Upper lobe of left lung (tissue), 6 donors: Measurements from ENCODE around the gene MAN1B1. TPM values are rescaled to one million over a fixed set of nuclear protein-coding genes. Genes with fewer than 3 reads are reported as not detected.

Experiments used
- ATAC-seq, 2 donors: fragments of 200-7000 bp; cut with Tn5 transposase; one replicate each; pipeline ENCODE4 v1.9.1; 2022; ENCODE audit warnings: mild to moderate bottlenecking in 2 of 2, moderate library complexity in 2 of 2; ENCODE audit not compliant: low FRiP score in 2 of 2
- DNase-seq, 2 donors: peaks; one replicate each; pipeline ENCODE4 v3.0.0-alpha.2; 2019 to 2020
- H3K27ac ChIP-seq, 4 donors: fragments of 200-600 bp; sonication (generic); one replicate each; pipeline ENCODE4 v1.5.1; 2016 to 2019
- H3K27me3 ChIP-seq, 4 donors: fragments of 200-600 bp; sonication (generic); one replicate each; pipeline ENCODE4 v1.5.1; 2017 to 2019
- H3K36me3 ChIP-seq, 4 donors: fragments of 200-600 bp; sonication (generic); one replicate each; pipeline ENCODE4 v1.5.1; 2016 to 2019
- H3K4me1 ChIP-seq, 4 donors: fragments of 200-600 bp; sonication (generic); one replicate each; pipeline ENCODE4 v1.5.1; 2018 to 2019
- H3K4me3 ChIP-seq, 4 donors: fragments of 200-600 bp; sonication (generic); one replicate each; pipeline ENCODE4 v1.5.1; 2017 to 2019; ENCODE audit warnings: mild to moderate bottlenecking in 2 of 4, moderate library complexity in 1 of 4
- H3K9me3 ChIP-seq, 4 donors: fragments of 200-600 bp; sonication (generic); one replicate each; pipeline ENCODE4 v1.5.1; 2018 to 2019
- EP300 ChIP-seq, 4 donors: sonication (generic); formaldehyde crosslinking; IDR thresholded peaks; one replicate each; pipeline ENCODE4 v1.5.1; 2017; ENCODE audit warnings: antibody characterized with exemption in 4 of 4, control low read depth in 2 of 4
- POLR2A ChIP-seq, 4 donors: fragments of 450-650 bp; IDR thresholded peaks; one replicate each; pipeline ENCODE4 v1.5.1; 2016 to 2017; ENCODE audit warnings: antibody characterized with exemption in 4 of 4, mild to moderate bottlenecking in 2 of 4
- POLR2AphosphoS5 ChIP-seq, 2 donors: sonication (generic); formaldehyde crosslinking; IDR thresholded peaks; one replicate each; pipeline ENCODE4 v1.5.1; 2017; ENCODE audit warnings: antibody characterized with exemption in 2 of 2
- WGBS, 2 donors: methylation state at CpG; one replicate each; pipeline ENCODE4 v1.1.5; 2017 to 2018; 5-methylcytosine and 5-hydroxymethylcytosine counted together
- total RNA-seq, 6 donors: library from RNA; depleted of rRNA in 4 of 6; stranded (reverse); fragments of >200 nt in 4 of 6; gene quantifications; one replicate each; pipeline versions ENCODE4 v1.1.0 to v1.2.1, GENCODE V29; 2016 to 2021
- TF ChIP-seq, protein P1 (sequence below), 6 experiments: fragments of 450-650 bp in 4 of 6; fragments of 200-600 bp in 2 of 6; sonication (generic) in 2 of 6; IDR thresholded peaks; one replicate each; pipeline ENCODE4 v1.5.1; 2016 to 2019; ENCODE audit warnings: antibody characterized with exemption in 6 of 6
- donor health status: DM: no; HTN: no; CAD: no; lungs with moderate emphysema.
- donor health status: DM: no; HTN: yes; CAD: no; lungs with severe emphysema.

Gene MAN1B1
- total RNA-seq, 6 donors from 2014 or later: 38.0 to 97.4 (median 54.1) TPM

DNA sequence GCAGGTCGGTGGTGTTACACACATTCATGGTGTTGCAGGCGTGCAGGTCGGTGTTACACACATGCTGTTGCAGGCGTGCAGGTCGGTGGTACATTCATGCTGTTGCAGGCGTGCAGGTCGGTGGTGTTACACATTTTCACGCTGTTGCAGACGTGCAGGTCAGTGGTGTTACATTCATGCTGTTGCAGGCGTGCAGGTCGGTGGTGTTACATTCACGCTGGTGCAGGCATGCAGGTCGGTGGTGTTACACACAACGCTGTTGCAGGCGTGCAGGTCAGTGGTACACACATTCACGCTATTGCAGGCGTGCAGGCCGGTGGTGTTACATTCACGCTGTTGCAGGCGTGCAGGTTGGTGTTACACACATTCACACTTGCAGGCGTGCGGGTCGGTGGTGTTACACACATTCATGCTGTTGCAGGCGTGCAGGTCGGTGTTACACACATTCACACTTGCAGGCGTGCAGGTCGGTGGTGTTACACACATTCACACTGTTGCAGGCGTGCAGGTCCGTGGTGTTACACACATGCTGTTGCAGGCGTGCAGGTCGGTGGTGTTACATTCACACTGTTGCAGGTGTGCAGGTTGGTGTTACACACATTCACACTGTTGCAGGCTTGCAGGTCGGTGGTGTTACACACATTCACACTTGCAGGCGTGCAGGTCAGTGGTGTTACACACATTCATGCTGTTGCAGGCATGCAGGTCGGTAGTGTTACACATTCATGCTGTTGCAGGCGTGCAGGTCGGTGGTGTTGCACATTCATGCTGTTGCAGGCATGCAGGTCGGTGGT lies 16.6 kb downstream of the MAN1B1 start:
- H3K27me3 ChIP-seq: no peaks in the 10 kb centered on the region
- 94% methylated on average over 37 of the region's 37 CpGs for WGBS, 2 donors
- H3K4me3 ChIP-seq: no peak overlapping the region
- H3K27ac ChIP-seq: no peak overlapping the region
- H3K36me3 ChIP-seq: peaks cover 25 to 97% (median 91%) of the 10 kb centered on the region in 4 donors
- TF ChIP-seq POLR2A (IDR thresholded peaks at IDR 0.05): no peak
- TF ChIP-seq, protein P1, sequence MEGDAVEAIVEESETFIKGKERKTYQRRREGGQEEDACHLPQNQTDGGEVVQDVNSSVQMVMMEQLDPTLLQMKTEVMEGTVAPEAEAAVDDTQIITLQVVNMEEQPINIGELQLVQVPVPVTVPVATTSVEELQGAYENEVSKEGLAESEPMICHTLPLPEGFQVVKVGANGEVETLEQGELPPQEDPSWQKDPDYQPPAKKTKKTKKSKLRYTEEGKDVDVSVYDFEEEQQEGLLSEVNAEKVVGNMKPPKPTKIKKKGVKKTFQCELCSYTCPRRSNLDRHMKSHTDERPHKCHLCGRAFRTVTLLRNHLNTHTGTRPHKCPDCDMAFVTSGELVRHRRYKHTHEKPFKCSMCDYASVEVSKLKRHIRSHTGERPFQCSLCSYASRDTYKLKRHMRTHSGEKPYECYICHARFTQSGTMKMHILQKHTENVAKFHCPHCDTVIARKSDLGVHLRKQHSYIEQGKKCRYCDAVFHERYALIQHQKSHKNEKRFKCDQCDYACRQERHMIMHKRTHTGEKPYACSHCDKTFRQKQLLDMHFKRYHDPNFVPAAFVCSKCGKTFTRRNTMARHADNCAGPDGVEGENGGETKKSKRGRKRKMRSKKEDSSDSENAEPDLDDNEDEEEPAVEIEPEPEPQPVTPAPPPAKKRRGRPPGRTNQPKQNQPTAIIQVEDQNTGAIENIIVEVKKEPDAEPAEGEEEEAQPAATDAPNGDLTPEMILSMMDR (IDR thresholded peaks at IDR 0.05): no peak
- TF ChIP-seq EP300 (IDR thresholded peaks at IDR 0.05): no peak
- no peak for TF ChIP-seq POLR2AphosphoS5 (IDR thresholded peaks at IDR 0.05)
- DNase-seq (no peak), ATAC-seq (no peak)
- no peaks in the 10 kb centered on the region for H3K4me1 ChIP-seq
- no peaks in the 10 kb centered on the region for H3K9me3 ChIP-seq

- Histone ChIP-seq H3K9me3 (no peaks in the 10 kb centered on the region), H3K4me3 (no peak overlapping the region), H3K27ac (no peak overlapping the region), H3K4me1 (no peaks in the 10 kb centered on the region), H3K36me3 (peaks cover 26 to 99% (median 89%) of the 10 kb centered on the region in 4 donors), H3K27me3 (no peaks in the 10 kb centered on the region)
- DNase-seq (peak in 1 of 2 donors; percentile 50), ATAC-seq (no peak)
- TF ChIP-seq EP300 (IDR thresholded peaks at IDR 0.05): no peak
- no peak for TF ChIP-seq POLR2AphosphoS5 (IDR thresholded peaks at IDR 0.05)
- TF ChIP-seq, protein P1 (IDR thresholded peaks at IDR 0.05): no peak
- no peak for TF ChIP-seq POLR2A (IDR thresholded peaks at IDR 0.05)
- 93 to 98% methylated on average over 8 to 18 of the region's 31 CpGs for WGBS, 2 donors
Measured at GRCh38 chr9:137105814-137106661, 19.3 kb downstream of the MAN1B1 start.

DNA sequence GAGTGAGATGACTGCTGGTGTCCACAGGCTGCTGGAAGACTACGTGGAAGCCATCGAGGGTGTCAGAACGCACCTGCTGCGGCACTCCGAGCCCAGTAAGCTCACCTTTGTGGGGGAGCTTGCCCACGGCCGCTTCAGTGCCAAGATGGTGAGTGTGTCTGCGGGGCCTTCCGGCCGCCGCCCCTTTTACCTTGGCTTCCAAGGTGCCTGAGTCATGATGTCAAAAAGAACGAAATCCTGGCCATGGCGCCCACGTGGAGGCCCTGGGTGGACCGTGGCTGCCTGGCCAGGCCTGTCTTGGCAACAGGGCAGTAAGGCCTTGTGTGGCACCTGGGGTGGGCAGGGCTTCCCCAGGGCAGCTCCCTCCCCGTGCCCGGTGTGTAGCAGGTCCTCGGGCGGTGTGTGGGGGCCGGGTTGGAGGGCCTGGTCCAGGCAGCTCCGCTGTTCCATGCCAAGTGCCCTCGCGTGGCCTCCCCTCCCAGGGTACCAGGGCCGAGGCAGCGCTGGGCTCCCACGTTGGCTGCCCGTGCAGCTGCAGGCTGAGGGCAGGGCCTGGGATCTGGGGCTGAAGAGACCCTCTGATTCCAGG lies 20.0 kb downstream of the MAN1B1 start:
- WGBS, 2 donors: 93 to 95% methylated on average over 18 to 24 of the region's 27 CpGs
- peaks cover 24 to 98% (median 87%) of the 10 kb centered on the region in 4 donors for H3K36me3 ChIP-seq
- no peak for TF ChIP-seq POLR2AphosphoS5 (IDR thresholded peaks at IDR 0.05)
- TF ChIP-seq POLR2A (IDR thresholded peaks at IDR 0.05): no peak
- TF ChIP-seq, protein P1 (IDR thresholded peaks at IDR 0.05): no peak
- no peak for TF ChIP-seq EP300 (IDR thresholded peaks at IDR 0.05)

GRCh38 chr9:137107312-137107921 lies 20.6 kb downstream of the MAN1B1 start:
- Histone ChIP-seq H3K9me3 (no peaks in the 10 kb centered on the region), H3K27ac (no peak overlapping the region), H3K4me3 (no peak overlapping the region), H3K4me1 (no peaks in the 10 kb centered on the region), H3K36me3 (peaks cover 21 to 98% (median 86%) of the 10 kb centered on the region in 4 donors), H3K27me3 (no peaks in the 10 kb centered on the region)
- DNase-seq (peak in 1 of 2 donors; percentile 73), ATAC-seq (no peak)
- WGBS, 2 donors: 86 to 95% methylated on average over 8 to 18 of the region's 27 CpGs
- no peak for TF ChIP-seq POLR2AphosphoS5 (IDR thresholded peaks at IDR 0.05)
- TF ChIP-seq, protein P1 (IDR thresholded peaks at IDR 0.05): no peak
- no peak for TF ChIP-seq EP300 (IDR thresholded peaks at IDR 0.05)
- no peak for TF ChIP-seq POLR2A (IDR thresholded peaks at IDR 0.05)

More for the DNA sequence above, 20.0 kb downstream of the MAN1B1 start:
- Histone ChIP-seq H3K27me3 (no peaks in the 10 kb centered on the region), H3K4me1 (no peaks in the 10 kb centered on the region), H3K27ac (no peak overlapping the region), H3K4me3 (no peak overlapping the region), H3K9me3 (no peaks in the 10 kb centered on the region)
- ATAC-seq (no peak), DNase-seq (peak in 1 of 2 donors; percentile 80)
